Keratinocyte (primary cell): ENCODE results near the gene L3MBTL4.

Experiments used
- EZH2 ChIP-seq: IDR thresholded peaks from one replicate; pipeline ENCODE4 v1.6.1; 2012; ENCODE audit warnings: inconsistent platforms, mild to moderate bottlenecking, low read length, moderate library complexity
- TF ChIP-seq, protein P1 (sequence below), 3 experiments: IDR thresholded peaks in 1 of 3; conservative IDR thresholded peaks in 1 of 3; optimal IDR thresholded peaks in 1 of 3; 2 replicates in 2 of 3; 3 replicates in 1 of 3; pipeline versions ENCODE3 to v1.5.1; 2011; ENCODE audit warnings: low read length in 3 of 3, mild to moderate bottlenecking in 3 of 3, moderate library complexity in 2 of 3, control low read depth in 1 of 3, inconsistent platforms in 1 of 3; ENCODE audit not compliant: insufficient read depth in 2 of 3; ENCODE audit errors: extremely low read depth in 1 of 3

DNA sequence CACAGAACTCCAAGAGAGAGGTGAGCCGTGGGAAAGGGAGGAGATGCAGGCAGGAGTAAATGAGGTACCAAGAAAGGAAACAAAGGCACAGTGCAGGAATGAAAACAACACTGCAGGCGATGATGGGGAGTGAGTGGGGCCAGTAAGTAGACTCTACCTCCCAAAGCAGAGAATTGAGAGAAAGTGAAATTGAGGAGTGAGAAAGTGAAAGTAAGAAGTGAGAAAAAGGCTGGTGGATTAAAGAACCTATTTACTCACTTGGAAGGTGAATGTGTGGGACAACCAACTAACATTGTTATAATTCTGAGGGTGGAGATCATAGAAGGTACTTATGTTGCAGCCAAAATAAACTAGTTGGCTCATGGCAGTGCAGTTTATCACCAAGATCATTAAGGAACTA, 326.3 kb downstream of the L3MBTL4 start:
- TF ChIP-seq, protein P1, sequence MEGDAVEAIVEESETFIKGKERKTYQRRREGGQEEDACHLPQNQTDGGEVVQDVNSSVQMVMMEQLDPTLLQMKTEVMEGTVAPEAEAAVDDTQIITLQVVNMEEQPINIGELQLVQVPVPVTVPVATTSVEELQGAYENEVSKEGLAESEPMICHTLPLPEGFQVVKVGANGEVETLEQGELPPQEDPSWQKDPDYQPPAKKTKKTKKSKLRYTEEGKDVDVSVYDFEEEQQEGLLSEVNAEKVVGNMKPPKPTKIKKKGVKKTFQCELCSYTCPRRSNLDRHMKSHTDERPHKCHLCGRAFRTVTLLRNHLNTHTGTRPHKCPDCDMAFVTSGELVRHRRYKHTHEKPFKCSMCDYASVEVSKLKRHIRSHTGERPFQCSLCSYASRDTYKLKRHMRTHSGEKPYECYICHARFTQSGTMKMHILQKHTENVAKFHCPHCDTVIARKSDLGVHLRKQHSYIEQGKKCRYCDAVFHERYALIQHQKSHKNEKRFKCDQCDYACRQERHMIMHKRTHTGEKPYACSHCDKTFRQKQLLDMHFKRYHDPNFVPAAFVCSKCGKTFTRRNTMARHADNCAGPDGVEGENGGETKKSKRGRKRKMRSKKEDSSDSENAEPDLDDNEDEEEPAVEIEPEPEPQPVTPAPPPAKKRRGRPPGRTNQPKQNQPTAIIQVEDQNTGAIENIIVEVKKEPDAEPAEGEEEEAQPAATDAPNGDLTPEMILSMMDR (optimal IDR thresholded peaks at IDR 0.05 in 1 of 3, IDR thresholded peaks at IDR 0.05 in 1 of 3, conservative IDR thresholded peaks at IDR 0.05 in 1 of 3; ENCODE audit: extremely low read depth in 1 of 3, insufficient read depth in 2 of 3, low read length in 3 of 3), result no peak
- TF ChIP-seq EZH2, result no peak
